ENCODE data around the gene PHLDA1. TPM values are rescaled to one million over a fixed set of nuclear protein-coding genes. Genes with fewer than 3 reads are reported as not detected.
A peak's percentile ranks its signal among the peaks of the same experiment; 100 is the strongest.

The PHLDA1 gene
- total and polyA plus RNA-seq, 2 of the 4 experiments (the other 2 are of a cell fraction): 27.8 to 32.4 TPM

- Histone ChIP-seq H3K4me1 (ENCODE audit: control insufficient read depth, insufficient read depth, low read length) (no peaks in the 10 kb centered on the region; the same call in 1 of the 2 replicates), H2BK15ac (ENCODE audit: low read depth, low read length) (no peak overlapping the region), H3K36me3 (ENCODE audit: control insufficient read depth, insufficient read depth, low read length) (peaks cover 28% of the 10 kb centered on the region), H3K9me3 (ENCODE audit: control insufficient read depth, insufficient read depth, low read length) (no peaks in the 10 kb centered on the region), H3K9me1 (ENCODE audit: insufficient read depth, low read length) (no peaks in the 10 kb centered on the region; the same call in 1 of the 2 replicates), H3K56ac (ENCODE audit: extremely low read depth, insufficient read depth, low read length) (peak overlapping the region; percentile 84), H3K4ac (ENCODE audit: low read depth, low read length) (peak overlapping the region; percentile 42; the same call in 1 of the 2 replicates), H2BK5ac (ENCODE audit: low read depth, low read length, poor library complexity, severe bottlenecking) (peak overlapping the region; percentile 97), H3K18ac (ENCODE audit: low read depth, low read length) (peak overlapping the region; percentile 85), H3K23ac (ENCODE audit: low read depth, low read length) (peak overlapping the region; percentile 67), H2AK9ac (replicated peaks; ENCODE audit: low read depth, low read length, poor library complexity) (no peak overlapping the region), H3K14ac (replicated peaks; ENCODE audit: low read depth, low read length) (peak overlapping the region; percentile 62), H4K8ac (ENCODE audit: low read depth in 2 of 2, low read length in 2 of 2) (peak overlapping the region; percentile 59 to 68), H3K9ac (ENCODE audit: low read depth, low read length) (peak overlapping the region; percentile 100), H3K27ac (ENCODE audit: insufficient read depth, low read length) (peak overlapping the region; percentile 98), H2AK5ac (ENCODE audit: low read depth, low read length) (no peak overlapping the region), H3K27me3 (ENCODE audit: control insufficient read depth, insufficient read depth, low read length) (no peaks in the 10 kb centered on the region), H2BK120ac (ENCODE audit: low read depth, low read length) (peak overlapping the region; percentile 28; the same call in 1 of the 2 replicates), H3K4me3 (ENCODE audit: insufficient read depth, low read depth, low read length) (peak overlapping the region; percentile 98), H3K4me2 (ENCODE audit: low read depth, low read length) (peak overlapping the region; percentile 85; the same call in 1 of the 2 replicates), H4K91ac (ENCODE audit: insufficient read depth, low read depth, low read length) (peak overlapping the region; percentile 22; the same call in 1 of the 2 replicates), H2BK20ac (ENCODE audit: low read depth, low read length) (no peak overlapping the region), H3K79me1 (ENCODE audit: low read depth in 1 of 2, low read length in 2 of 2) (peaks cover 0 to 23% of the 10 kb centered on the region in 2 experiments; a peak in 2 of 4 replicates), H4K20me1 (ENCODE audit: insufficient read depth, low read length) (peaks cover 33% of the 10 kb centered on the region), H4K5ac (ENCODE audit: low read depth, low read length) (peak overlapping the region; percentile 68; the same call in 1 of the 2 replicates), H2AFZ (replicated peaks; ENCODE audit: low read length, poor library complexity) (no peak overlapping the region)
- no peak for DNase-seq
- CTCF ChIA-PET: no interaction called here
- in situ Hi-C loops (cut with MboI; ENCODE audit: low sequenced_read_pairs): loop anchor here (5.0 to 25.0 kb wide), 3 partner anchors 211 to 691 kb away; partner anchors contain the start of genes CAPS2 and GLIPR1L1
- no CpG with 5 or more reads among the region's 3 CpGs for WGBS, 2 experiments (ENCODE audit: extremely low coverage in 2 of 2, insufficient read length in 1 of 2)
- TSS peak; percentile 34 for BruUV-seq (replicated peaks)
- TF ChIP-seq CHD1 (IDR thresholded peaks at IDR 0.05; ENCODE audit: low read depth, low read length) (peak; percentile 62; the same call in 1 of the 2 replicates), RAD21 (IDR thresholded peaks at IDR 0.05; ENCODE audit: low read length) (no peak)
- intact Hi-C loops (cut with micrococcal nuclease): loop anchor here (5.0 kb wide), 1 partner anchor 91 kb away; no protein-coding TSS in a partner anchor
- ATAC-seq (ENCODE audit: low read depth): no peak
- dilution Hi-C loops (cut with HindIII; ENCODE audit: low sequenced_read_pairs, unreplicated experiment): no loop called here
- POLR2A ChIA-PET (ENCODE audit: unreplicated experiment): no interaction called here
Measured at GRCh38 chr12:76028571-76029277, 2.9 kb downstream of the PHLDA1 start.
